Smooth muscle cell of the brain vasculature (primary cell): ENCODE results near the gene PAMR1.
A peak's percentile ranks its signal among the peaks of the same experiment; 100 is the strongest.

Experiments used
- DNase-seq: peaks from one replicate; pipeline ENCODE4 v3.0.0-alpha.2; 2012; ENCODE audit warnings: low read depth, low spot score

PAMR1 gene

DNA sequence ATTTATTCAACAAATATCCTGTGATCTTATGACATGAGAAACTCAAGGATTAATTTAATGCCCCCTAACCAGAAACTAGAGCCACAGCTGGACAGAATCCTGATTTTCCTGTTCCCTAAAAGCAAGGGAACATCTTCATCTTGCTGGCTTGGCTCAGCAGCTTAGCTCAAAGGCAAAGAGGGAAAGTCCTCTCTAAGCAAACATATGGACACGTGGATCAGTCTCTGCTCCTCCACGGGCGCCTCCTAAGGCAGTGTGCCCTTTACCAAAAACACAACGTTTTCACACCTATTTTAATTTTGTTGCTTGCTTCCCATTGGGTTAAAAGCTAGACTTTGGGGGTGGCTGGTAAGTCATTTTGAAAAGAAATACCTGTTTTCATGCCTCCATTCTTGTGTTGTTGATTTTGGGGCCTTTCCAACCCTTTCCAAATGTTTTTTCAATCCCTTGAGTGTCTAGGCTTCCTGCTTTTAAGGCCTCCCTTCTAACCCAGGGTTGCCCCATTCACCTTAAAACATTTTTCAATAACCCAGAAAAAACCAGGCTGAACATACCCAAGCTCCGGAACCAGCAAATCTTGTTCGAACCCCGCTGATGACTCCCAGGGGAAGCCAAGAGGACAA, 121.5 kb downstream of the PAMR1 start:
- DNase-seq: no peak

DNA sequence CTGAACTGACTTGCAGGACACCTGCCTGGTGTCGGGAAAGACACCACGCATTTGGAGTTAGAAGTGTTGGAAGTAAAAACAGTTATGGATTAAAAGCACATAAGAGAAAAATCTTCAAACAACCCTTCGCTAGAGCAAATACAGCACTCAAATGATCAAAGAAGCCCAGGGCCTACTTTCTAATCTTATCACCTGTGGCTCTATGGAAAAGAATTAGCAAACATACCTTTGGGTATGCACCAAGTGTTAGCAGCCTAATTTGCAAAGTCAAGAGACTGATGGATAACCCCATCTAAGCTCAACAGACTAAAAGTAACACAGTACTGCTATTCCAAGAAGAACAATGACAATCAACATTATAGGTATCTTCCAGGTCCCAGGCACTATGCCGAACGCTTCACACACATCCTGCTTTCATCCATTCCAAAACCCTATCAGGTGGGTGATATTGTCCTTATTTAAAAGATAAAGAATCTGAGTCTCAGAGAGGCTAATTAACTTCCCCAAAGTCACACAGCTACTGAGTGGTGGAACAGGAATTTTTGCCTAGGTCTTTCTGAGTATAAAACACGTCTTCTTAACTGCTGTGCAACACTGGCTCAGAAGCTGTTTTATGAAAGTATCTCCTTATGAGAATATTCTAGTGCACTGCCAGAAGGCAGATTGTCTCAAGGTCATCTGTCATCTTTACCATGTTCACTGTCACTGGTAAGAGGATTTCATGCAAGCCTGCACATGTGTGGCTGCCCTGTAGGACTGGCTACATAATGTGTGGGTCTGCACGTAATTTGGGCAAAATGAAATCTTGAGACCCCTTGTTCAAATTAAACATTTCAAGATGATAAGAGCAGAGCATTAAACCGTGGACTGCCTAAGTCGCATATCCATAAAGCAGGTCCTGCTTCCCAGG, 122.4 kb downstream of the PAMR1 start:
- DNase-seq: no peak

DNA sequence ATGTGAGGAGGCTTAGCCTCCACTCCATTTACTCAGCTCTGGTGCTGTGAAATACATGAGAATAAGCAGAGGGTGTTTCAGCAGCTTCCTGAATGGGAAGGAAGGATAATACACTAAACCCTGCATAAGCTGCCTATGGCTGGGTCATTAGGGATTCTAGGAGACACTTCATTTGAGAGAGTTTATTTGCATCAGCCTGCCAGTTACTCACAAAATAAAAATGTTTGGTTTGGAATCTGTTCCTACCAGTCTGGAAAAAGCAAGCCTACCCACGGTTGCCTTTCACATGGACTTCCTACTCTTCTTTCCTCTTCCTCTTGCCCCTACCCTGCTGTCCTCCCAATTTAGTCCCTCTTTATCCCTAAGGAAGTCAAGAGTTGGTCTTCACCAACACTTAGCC, 126.5 kb downstream of the PAMR1 start:
- DNase-seq: no peak

DNA sequence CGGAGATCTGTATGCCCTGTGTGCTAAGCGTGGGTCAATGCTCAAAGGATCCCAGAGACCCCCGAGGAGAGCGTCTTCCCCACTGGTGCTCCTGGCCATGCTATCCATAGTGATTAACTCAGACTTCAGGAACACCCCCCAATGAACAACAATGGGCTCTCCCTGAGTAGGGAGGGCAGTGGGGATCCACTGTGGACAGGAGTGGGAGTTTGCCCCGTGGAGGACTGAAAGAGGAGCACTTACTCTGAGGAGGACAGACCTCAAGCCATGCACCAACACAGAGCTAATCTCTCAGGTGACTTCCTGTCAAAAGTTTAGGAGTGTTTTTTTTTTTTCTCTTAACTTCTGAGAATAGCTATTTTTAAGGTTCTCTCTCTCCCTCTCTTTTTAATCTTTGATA, 130.5 kb downstream of the PAMR1 start:
- no peak for DNase-seq

DNA sequence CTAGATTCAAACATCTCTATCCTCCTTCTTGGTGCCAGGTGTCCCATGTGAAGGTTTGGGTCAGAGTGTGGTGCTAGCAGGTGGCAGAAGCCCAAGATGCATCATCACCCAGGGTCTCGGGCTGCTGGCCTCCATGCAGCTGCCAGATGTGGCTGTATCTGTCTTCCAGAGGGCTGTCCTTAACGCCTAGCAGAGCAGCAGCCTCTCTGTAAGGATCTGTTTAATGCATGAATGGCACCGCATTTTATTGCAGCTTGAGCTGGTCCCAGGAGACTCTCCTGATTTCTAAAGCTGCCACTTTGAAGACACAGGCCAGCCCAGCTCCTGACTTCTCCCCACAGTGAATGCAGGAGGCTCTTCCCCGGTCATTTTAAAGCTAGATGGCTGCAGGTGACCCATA, 132.3 kb downstream of the PAMR1 start:
- DNase-seq: no peak

DNA sequence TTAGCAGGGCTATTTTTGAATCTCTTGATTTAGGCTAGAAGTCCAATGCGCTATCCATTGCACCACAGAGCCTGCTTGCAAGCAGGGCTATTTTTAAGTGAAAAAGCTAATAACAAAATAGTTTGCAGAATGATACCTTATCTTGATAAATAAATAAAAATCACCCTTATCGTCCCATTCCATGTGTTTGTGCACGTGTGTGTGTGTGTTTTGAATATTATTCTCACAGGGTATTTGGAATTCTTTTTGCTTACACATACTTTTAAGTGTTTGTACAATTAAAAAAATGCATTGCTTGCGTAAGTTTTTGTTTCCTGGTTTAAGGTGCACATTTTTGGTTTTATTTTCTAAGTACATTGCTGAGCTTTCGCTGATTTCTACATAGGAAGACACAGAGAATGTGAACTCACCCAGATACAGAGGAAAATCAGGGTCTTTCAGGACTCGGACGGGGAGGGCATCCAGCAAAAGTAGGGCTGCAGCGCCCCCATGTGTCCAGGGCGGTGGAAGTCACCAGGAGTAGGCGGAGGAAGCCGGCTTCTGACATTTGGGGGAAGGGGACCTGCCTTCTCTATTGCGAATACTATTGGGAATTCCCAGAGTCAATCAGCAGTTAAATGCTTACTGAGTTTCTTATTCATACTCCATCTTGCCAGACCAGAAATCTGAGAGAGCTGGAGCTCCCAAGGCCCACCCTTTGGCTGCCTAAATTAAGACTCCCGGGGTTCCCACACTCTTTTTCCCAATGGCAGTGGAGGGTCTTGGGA, 133.3 kb downstream of the PAMR1 start:
- peak; percentile 64 for DNase-seq

DNA sequence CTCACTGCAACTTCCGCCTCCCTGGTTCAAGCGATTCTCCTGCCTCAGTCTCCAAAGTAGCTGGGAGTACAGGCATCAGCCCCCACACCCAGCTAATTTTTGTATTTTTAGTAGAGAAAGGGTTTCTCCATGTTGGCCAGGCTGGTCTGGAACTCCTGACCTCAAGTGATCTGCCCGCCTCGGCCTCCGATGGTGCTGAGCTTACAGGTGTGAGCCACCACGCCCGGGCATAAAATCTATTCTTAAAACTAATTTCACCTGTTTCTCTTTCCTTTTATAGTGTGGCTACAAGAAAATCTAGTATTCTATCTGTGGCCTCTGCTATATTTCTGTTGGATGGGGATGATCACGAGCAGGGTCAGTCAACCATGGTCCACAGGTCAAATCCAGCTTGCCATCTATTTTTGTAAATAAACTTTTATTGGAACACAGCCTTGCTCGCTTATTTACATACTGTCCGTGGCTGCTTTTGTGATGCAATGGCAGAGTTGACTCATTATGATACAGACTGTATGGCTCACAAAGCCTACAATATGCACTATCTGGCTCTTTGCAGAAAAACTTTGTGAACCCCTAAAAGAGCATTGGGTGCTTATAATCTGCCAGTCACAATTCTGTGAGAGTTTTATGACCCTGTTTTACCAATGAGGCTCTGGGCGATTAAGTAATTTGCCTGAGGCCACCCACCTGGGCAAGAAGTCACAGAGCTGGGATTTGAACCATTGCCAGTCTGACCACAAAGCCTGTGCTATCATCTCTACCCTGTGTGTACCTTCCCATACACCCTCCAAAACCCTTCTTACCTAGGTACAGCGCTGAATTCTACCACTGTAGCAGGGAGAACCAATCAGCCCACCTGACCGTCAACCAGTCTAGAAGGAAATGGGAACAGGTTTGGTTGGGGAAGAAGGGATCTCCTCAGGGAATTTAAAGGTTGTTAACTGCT, 134.4 kb downstream of the PAMR1 start:
- no peak for DNase-seq

DNA sequence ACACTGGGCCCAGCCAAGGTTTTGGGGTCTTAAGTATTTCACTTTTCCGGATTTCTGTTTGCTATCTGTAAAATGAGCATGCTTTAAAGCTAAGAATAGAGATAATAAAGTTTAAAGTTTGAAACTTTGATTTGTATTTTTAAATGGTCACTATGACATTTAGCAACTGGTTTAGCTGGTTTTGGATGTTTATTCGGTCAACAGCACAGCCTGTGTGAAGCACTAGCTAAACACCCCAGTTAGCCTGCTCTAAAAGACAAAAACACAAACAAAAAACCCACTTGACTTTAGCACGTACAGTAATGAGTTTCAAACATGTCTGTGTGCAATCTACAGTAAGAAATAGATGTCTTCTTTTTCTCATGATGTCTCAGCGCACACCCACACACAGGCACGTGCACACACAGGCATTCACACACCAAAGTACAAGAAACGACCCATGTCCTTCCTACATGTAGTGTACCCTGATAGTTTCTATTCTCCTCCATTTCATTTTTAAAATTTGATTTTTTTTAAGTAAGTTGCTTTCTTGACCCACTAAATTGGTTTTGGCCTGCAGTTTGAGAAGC, 135.4 kb downstream of the PAMR1 start:
- no peak for DNase-seq

DNA sequence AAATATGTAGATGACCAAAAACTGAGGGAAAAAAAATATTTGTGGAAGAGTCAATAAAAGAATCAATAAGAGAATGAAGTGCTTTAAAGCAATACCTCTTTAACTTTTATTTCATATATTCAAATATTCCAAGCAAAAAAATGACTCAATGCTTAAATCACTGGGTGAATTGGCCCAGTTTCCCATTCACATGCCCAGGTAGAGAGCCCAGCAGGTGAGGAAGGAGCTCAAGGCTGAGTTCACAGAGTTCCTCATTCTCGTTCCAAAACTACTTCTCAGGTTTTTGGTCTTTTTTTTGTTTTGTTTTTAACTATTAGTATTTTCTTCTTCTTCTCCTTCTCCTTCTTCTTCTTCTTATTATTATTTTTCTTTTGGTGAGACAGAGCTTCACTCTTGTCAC, 136.3 kb downstream of the PAMR1 start:
- no peak for DNase-seq

DNA sequence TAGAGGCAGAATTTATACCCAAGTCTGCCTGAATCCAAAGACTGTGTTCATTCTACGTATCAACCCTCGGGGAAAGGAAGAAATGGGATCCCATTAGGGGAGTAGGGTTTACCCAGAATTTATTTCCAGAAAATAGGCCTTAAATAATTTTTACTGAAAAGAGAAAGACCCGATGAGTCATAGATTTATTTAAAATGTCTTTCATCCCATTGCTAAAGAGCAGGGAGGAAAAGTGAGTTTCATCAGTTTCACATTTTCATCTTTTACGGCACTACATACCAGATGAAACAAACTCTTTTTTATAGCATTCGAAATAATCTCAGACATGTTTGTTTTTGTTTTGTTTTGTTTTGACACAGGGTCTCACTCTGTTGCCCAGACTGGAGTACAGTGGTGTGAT, 137.4 kb downstream of the PAMR1 start:
- no peak for DNase-seq

DNA sequence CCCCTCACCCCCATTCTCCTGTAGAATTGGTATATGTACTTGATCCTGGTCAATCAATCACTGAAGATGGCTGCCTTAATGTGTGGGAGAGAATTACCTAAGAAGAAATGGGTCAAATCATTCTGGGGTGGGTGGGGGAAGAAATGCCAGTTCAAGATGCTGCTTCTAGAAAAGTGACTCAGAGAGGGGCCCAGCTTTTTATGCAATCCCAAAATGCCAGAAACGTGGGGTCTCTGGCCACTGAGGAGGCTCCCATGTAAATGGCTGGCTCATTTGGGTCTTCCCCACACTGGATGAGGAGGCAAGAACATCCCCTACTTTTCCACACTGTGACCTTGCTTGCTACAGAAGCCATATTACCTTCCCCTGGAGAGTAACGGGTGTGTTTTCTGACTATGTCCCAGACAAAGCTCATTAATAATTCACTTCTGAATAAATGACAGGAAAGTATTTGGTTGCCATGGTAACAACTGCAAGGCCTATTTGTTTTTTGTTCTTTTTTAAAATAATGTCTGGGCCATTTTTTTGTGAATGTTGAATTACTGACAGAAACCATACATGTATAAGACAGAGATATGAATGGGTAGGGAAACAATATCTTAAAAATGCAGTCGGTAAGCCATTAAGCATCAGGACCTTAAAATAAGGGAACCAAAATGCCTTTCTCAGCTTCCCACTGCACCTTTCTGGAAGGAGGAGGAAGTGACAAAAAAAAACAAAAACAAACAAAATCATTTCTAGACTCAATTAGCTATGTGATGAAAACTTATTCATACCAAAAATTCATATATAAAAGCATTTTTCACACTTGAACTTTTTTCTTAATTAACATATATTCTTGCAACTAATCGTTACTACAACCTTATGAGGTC, 138.1 kb downstream of the PAMR1 start:
- DNase-seq: no peak

DNA sequence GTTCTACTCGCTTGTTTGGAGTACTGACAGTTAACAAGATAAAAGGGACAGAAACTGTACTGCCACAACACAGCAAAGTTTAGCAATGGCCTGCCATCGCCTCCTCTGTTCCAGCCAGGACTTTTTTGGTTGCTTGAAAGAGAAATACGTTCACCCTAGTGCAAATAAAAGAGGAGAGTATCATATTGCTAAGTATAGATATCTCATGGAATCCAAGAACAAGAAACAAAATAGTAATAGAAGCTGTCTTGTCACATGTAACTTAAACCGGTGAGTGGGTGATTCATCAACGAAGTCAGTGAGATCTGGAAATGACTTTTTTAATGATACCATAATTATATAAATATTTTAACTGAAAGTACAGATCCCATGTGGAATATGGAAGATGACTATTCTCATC, 141.5 kb downstream of the PAMR1 start:
- no peak for DNase-seq
